Panc1 (cell line): ENCODE measurements around the gene FAM20A. TPM values are rescaled to one million over a fixed set of nuclear protein-coding genes. Genes with fewer than 3 reads are reported as not detected.

ENCODE experiments used
- ATAC-seq: fragments of 200-7000 bp; cut with Tn5 transposase; 2 replicates; pipeline ENCODE4 v1.9.1; 2020; ENCODE audit warnings: mild to moderate bottlenecking, moderate library complexity
- BruUV-seq: library from RNA; stranded (reverse); fragments of 400-500 nt; replicated peaks from 2 replicates; lab custom pipeline; 2021; lab: Mats Ljungman, UMichigan
- CTCF ChIA-PET: fragments of 300-600 bp; sonication (Branson Sonifier 250); formaldehyde crosslinking; loops from one replicate; lab custom pipeline; 2022; ENCODE audit warnings: antibody characterized with exemption; lab: Charles Lee
- POLR2A ChIA-PET: fragments of 300-600 bp; sonication (Branson Sonifier 250); formaldehyde crosslinking; loops from one replicate; lab custom pipeline; 2022; ENCODE audit warnings: antibody characterized with exemption; lab: Charles Lee
- DNase-seq: peaks from one replicate; pipeline ENCODE4 v3.0.0-alpha.2; 2010; ENCODE audit warnings: low read depth, low spot score
- H3K27ac ChIP-seq: 2 replicates; pipeline ENCODE4 v1.5.1; 2011; ENCODE audit warnings: mild to moderate bottlenecking, low read length, inconsistent platforms
- H3K27me3 ChIP-seq: fragments of 200-500 bp; sonication (Bioruptor generic); 2 replicates; pipeline ENCODE4 v1.6.0; 2014; ENCODE audit warnings: low read length, inconsistent platforms; ENCODE audit not compliant: control insufficient read depth, insufficient read depth
- H3K36me3 ChIP-seq: fragments of 200-500 bp; sonication (Bioruptor generic); 2 replicates; pipeline ENCODE4 v1.5.1; 2014; ENCODE audit warnings: inconsistent platforms, mild to moderate bottlenecking, low read length, moderate library complexity; ENCODE audit not compliant: control insufficient read depth, insufficient read depth
- H3K4me1 ChIP-seq: 2 replicates; pipeline ENCODE4 v1.5.1; 2011; ENCODE audit warnings: inconsistent platforms, mild to moderate bottlenecking, low read length, moderate library complexity; ENCODE audit not compliant: control insufficient read depth, insufficient read depth
- H3K4me3 ChIP-seq, 2 experiments: 2 replicates each; pipeline ENCODE4 v1.5.1; 2011 to 2012; ENCODE audit warnings: low read depth in 2 of 2, low read length in 2 of 2, mild to moderate bottlenecking in 2 of 2, inconsistent platforms in 1 of 2, moderate library complexity in 1 of 2
- H3K9me3 ChIP-seq: fragments of 200-500 bp; sonication (Bioruptor generic); 2 replicates; pipeline ENCODE4 v1.5.1; 2014; ENCODE audit warnings: low read depth, mild to moderate bottlenecking, inconsistent platforms, low read length, moderate library complexity; ENCODE audit not compliant: control insufficient read depth, insufficient read depth
- CTCF ChIP-seq: fragments of 450-650 bp; IDR thresholded peaks from 2 replicates; pipeline ENCODE4 v1.5.1; 2017; ENCODE audit warnings: mild to moderate bottlenecking
- POLR2AphosphoS5 ChIP-seq: IDR thresholded peaks from 2 replicates; pipeline ENCODE4 v1.6.1; 2012; ENCODE audit warnings: mild to moderate bottlenecking, low read depth, low read length, moderate library complexity
- SIN3A ChIP-seq: IDR thresholded peaks from 2 replicates; pipeline ENCODE4 v1.6.1; 2012; ENCODE audit warnings: low read depth, mild to moderate bottlenecking, low read length, moderate library complexity, borderline replicate concordance; ENCODE audit not compliant: insufficient read depth
- TCF7L2 ChIP-seq: IDR thresholded peaks from 2 replicates; pipeline ENCODE4 v1.6.1; 2011; ENCODE audit warnings: mild to moderate bottlenecking, low read depth, low read length, inconsistent platforms
- in situ Hi-C: cut with HindIII; loops from 2 replicates; pipeline ENCODE4 v1.10.0; 2016; ENCODE audit warnings: low sequenced_read_pairs, low pct_unique_long_range_greater_than_20kb
- intact Hi-C: fragments of 100-400 bp; cut with micrococcal nuclease; formaldehyde crosslinking; loops from one replicate; pipeline ENCODE4 v1.10.0; 2022; ENCODE audit not compliant: unreplicated experiment
- total RNA-seq: library from RNA; stranded (reverse); gene quantifications from one replicate; pipeline ENCODE4 v1.2.1, GENCODE V29; 2021; ENCODE audit not compliant: unreplicated experiment
- TF ChIP-seq, protein P1 (sequence below), 2 experiments: IDR thresholded peaks; 2 replicates each; pipeline ENCODE4 v1.6.1; 2011 to 2012; ENCODE audit warnings: low read depth in 2 of 2, control low read depth in 1 of 2, low read length in 1 of 2, mild to moderate bottlenecking in 1 of 2, moderate library complexity in 1 of 2; ENCODE audit not compliant: insufficient read depth in 1 of 2

Gene FAM20A
- total RNA-seq, 1 experiment from 2014 or later: 0.44 TPM

DNA sequence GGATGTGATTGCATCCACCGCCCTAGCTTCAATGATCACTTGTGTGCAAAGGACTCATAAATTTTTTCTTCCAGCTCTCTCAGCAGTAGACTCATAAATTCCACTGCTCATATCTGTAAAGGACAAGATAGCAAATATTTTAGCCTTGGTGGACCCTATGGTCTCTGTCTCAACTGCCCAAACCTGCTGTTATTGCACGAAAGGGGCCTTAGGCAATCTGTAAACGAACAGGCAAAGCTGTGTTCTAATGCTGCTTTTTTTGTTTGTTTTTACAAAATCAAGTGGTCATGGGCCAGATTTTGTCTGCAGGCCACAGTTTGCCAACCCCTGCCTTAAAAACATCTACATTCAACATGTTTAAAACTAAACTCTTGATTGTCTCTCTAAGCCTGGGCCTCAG, 34.1 kb downstream of the FAM20A start:
- H3K36me3 ChIP-seq: no peaks in the 10 kb centered on the region
- no peaks in the 10 kb centered on the region for H3K27me3 ChIP-seq
- DNase-seq: no peak
- ChIA-PET CTCF (no interaction called here), POLR2A (no interaction called here)
- no TSS peak for BruUV-seq
- no peak overlapping the region for H3K4me3 ChIP-seq
- no peaks in the 10 kb centered on the region for H3K9me3 ChIP-seq
- no peaks in the 10 kb centered on the region for H3K4me1 ChIP-seq
- in situ Hi-C loops: no loop called here
- intact Hi-C loops: no loop called here
- no peak overlapping the region for H3K27ac ChIP-seq
- ATAC-seq: no peak
- TF ChIP-seq TCF7L2 (no peak), POLR2AphosphoS5 (no peak), CTCF (no peak), SIN3A (no peak)
- TF ChIP-seq, protein P1, sequence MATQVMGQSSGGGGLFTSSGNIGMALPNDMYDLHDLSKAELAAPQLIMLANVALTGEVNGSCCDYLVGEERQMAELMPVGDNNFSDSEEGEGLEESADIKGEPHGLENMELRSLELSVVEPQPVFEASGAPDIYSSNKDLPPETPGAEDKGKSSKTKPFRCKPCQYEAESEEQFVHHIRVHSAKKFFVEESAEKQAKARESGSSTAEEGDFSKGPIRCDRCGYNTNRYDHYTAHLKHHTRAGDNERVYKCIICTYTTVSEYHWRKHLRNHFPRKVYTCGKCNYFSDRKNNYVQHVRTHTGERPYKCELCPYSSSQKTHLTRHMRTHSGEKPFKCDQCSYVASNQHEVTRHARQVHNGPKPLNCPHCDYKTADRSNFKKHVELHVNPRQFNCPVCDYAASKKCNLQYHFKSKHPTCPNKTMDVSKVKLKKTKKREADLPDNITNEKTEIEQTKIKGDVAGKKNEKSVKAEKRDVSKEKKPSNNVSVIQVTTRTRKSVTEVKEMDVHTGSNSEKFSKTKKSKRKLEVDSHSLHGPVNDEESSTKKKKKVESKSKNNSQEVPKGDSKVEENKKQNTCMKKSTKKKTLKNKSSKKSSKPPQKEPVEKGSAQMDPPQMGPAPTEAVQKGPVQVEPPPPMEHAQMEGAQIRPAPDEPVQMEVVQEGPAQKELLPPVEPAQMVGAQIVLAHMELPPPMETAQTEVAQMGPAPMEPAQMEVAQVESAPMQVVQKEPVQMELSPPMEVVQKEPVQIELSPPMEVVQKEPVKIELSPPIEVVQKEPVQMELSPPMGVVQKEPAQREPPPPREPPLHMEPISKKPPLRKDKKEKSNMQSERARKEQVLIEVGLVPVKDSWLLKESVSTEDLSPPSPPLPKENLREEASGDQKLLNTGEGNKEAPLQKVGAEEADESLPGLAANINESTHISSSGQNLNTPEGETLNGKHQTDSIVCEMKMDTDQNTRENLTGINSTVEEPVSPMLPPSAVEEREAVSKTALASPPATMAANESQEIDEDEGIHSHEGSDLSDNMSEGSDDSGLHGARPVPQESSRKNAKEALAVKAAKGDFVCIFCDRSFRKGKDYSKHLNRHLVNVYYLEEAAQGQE (IDR thresholded peaks at IDR 0.05; ENCODE audit: insufficient read depth in 1 of 2, low read depth in 2 of 2, low read length in 1 of 2): no peak

- TF ChIP-seq SIN3A (no peak), CTCF (no peak), POLR2AphosphoS5 (no peak), TCF7L2 (no peak)
- TF ChIP-seq, protein P1 (IDR thresholded peaks at IDR 0.05; ENCODE audit: insufficient read depth in 1 of 2, low read depth in 2 of 2, low read length in 1 of 2): no peak
- Histone ChIP-seq H3K9me3 (no peaks in the 10 kb centered on the region), H3K4me3 (no peak overlapping the region), H3K36me3 (no peaks in the 10 kb centered on the region), H3K27ac (no peak overlapping the region), H3K27me3 (no peaks in the 10 kb centered on the region), H3K4me1 (no peaks in the 10 kb centered on the region)
- BruUV-seq: no TSS peak
- CTCF ChIA-PET: no interaction called here
- no peak for ATAC-seq
- intact Hi-C loops: no loop called here
- POLR2A ChIA-PET: interaction anchor here (0.6 kb wide), 1 partner anchor 130 kb away, joined by 3 read pairs; no protein-coding TSS in a partner anchor
- in situ Hi-C loops: no loop called here
- no peak for DNase-seq
These were observed 34.8 kb downstream of the FAM20A start for GRCh38 chr17:68566442-68566738.
